ENCODE data around the gene LILRB5.
"Not testable (repeated sequence)": the region's sequence is repeated elsewhere in the genome, so short reads cannot be mapped to it uniquely, and the experiment has no call there.

Gene LILRB5

DNA sequence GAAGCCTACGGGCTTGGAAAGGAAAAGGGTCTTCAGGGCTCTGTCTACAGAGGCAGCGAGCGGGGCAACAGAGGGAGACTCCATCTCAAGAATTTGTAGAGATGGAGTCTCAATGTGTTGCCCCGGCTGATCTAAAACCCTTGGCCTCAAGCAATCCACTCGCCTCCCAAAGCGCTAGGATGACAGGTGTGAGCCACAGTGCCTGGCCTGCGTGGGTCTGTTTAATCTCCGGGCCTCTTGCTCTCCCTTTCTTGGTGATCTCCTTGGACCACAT, 48.4 kb downstream of the LILRB5 start:
- peaks cover 43% of the 10 kb centered on the region for H3K4me1 ChIP-seq (ENCODE audit: insufficient read depth, low read length, severe bottlenecking)
- peaks cover 17% of the 10 kb centered on the region for H3K79me2 ChIP-seq (ENCODE audit: insufficient read depth, low read length)
- H3K27ac ChIP-seq (ENCODE audit: low read depth, low read length, poor library complexity, severe bottlenecking) = no peak overlapping the region
- no peaks in the 10 kb centered on the region for H3K9me3 ChIP-seq (ENCODE audit: low read length)
- H3F3A ChIP-seq (ENCODE audit: insufficient read depth, low read length) = 0 out of 2 replicates have a peak, but pooled peaks cover 6% of the 10 kb centered on the region
- H3K4me2 ChIP-seq (ENCODE audit: low read length) = no peak overlapping the region; the same call in 1 of the 2 replicates
- TF ChIP-seq EZH2 (IDR thresholded peaks at IDR 0.05; ENCODE audit: borderline replicate concordance, low read length) = no peak
- TF ChIP-seq, protein P1, sequence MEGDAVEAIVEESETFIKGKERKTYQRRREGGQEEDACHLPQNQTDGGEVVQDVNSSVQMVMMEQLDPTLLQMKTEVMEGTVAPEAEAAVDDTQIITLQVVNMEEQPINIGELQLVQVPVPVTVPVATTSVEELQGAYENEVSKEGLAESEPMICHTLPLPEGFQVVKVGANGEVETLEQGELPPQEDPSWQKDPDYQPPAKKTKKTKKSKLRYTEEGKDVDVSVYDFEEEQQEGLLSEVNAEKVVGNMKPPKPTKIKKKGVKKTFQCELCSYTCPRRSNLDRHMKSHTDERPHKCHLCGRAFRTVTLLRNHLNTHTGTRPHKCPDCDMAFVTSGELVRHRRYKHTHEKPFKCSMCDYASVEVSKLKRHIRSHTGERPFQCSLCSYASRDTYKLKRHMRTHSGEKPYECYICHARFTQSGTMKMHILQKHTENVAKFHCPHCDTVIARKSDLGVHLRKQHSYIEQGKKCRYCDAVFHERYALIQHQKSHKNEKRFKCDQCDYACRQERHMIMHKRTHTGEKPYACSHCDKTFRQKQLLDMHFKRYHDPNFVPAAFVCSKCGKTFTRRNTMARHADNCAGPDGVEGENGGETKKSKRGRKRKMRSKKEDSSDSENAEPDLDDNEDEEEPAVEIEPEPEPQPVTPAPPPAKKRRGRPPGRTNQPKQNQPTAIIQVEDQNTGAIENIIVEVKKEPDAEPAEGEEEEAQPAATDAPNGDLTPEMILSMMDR (IDR thresholded peaks at IDR 0.05; ENCODE audit: low read length) = no peak
- H3K27me3 ChIP-seq (ENCODE audit: insufficient read depth, low read length) = no peaks in the 10 kb centered on the region
- H3K4me3 ChIP-seq (ENCODE audit: low read depth, low read length, poor library complexity, severe bottlenecking) = no peak overlapping the region
- H3K9ac ChIP-seq (ENCODE audit: low read length) = no peak overlapping the region
- H2AFZ ChIP-seq (ENCODE audit: low read length) = no peak overlapping the region
- H3K36me3 ChIP-seq (ENCODE audit: insufficient read depth, low read length) = peaks cover 90% of the 10 kb centered on the region
- H3K9me2 ChIP-seq (ENCODE audit: low read depth, low read length) = no peaks in the 10 kb centered on the region
- H4K20me1 ChIP-seq (ENCODE audit: insufficient read depth, low read length) = no peaks in the 10 kb centered on the region

DNA sequence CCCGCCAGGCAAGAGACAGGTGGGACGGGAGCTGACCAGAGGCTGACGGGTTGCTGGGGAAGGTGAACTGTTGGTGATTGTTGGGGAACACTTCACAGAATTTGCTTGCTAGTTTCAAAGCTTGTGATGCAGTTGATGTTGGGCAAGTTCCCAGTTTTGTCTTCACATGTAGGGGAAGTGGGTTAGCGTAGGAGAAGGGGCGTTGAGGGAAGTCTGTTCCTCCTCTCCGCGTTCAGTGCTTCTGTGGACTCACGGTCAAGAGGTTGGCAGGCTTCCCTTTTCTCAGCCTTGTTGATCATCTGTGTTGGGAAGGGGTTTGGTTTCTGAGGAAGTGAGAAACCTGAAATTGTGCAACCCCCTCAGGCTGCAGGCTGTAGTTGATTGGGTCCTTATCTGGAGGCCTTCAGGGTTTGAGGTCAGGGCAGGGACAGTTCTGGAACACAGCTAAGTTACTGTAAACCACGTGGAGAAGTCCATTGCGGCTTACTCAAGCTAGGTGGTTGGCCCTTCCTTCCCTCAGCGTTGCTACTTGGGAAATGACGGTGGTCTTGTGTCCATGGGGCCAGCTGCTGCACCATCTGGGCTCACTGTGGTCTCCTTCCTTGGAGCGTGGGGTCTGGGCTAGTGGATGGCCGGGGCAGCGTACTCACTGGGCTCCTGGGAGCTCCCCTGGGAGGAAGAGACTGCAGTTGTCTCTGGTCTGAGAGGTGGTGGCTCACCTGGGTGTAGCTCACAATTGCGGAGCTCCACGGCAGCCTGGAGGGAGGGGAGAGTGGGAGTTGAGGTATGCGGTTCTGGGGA, 48.9 kb downstream of the LILRB5 start:
- Histone ChIP-seq H3K9ac (ENCODE audit: low read length) (no peak overlapping the region), H3K9me3 (ENCODE audit: low read length) (no peaks in the 10 kb centered on the region), H4K20me1 (ENCODE audit: insufficient read depth, low read length) (no peaks in the 10 kb centered on the region), H3K79me2 (ENCODE audit: insufficient read depth, low read length) (peaks cover 20% of the 10 kb centered on the region), H3K36me3 (ENCODE audit: insufficient read depth, low read length) (peaks cover 93% of the 10 kb centered on the region), H2AFZ (ENCODE audit: low read length) (no peak overlapping the region), H3K4me3 (ENCODE audit: low read depth, low read length, poor library complexity, severe bottlenecking) (no peak overlapping the region), H3K27me3 (ENCODE audit: insufficient read depth, low read length) (no peaks in the 10 kb centered on the region), H3K4me2 (ENCODE audit: low read length) (peak overlapping the region; percentile 21; the same call in 1 of the 2 replicates), H3K9me2 (ENCODE audit: low read depth, low read length) (no peaks in the 10 kb centered on the region), H3K27ac (ENCODE audit: low read depth, low read length, poor library complexity, severe bottlenecking) (peak overlapping the region; percentile 64), H3K4me1 (ENCODE audit: insufficient read depth, low read length, severe bottlenecking) (peaks cover 49% of the 10 kb centered on the region), H3F3A (ENCODE audit: insufficient read depth, low read length) (0 out of 2 replicates have a peak, but pooled peaks cover 6% of the 10 kb centered on the region)
- TF ChIP-seq EZH2 (IDR thresholded peaks at IDR 0.05; ENCODE audit: borderline replicate concordance, low read length) = no peak
- TF ChIP-seq, protein P1 (IDR thresholded peaks at IDR 0.05; ENCODE audit: low read length) = no peak

DNA sequence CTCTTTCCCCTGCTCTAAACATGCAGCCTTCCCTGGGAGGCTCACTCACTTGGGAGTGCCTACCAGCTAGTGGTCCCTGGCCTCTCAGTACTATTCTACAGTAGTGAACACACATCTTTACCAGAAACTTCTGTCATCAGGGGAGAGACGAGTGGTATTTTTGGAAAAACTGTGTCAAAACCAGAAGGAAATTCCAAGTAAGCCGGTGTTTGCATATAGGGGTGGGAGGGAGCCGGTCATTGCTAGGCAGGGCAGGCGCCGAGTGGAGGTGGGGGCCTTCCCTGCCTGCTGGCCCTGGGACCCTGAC, 49.4 kb downstream of the LILRB5 start:
- H4K20me1 ChIP-seq (ENCODE audit: insufficient read depth, low read length) = no peaks in the 10 kb centered on the region; the same call in 1 of the 2 replicates
- peak overlapping the region; percentile 21; the same call in 1 of the 2 replicates for H3K4me2 ChIP-seq (ENCODE audit: low read length)
- H3K9me2 ChIP-seq (ENCODE audit: low read depth, low read length) = no peaks in the 10 kb centered on the region
- H3K9me3 ChIP-seq (ENCODE audit: low read length) = no peaks in the 10 kb centered on the region
- H3K9ac ChIP-seq (ENCODE audit: low read length) = no peak overlapping the region
- H3K79me2 ChIP-seq (ENCODE audit: insufficient read depth, low read length) = peaks cover 25% of the 10 kb centered on the region
- H3K4me3 ChIP-seq (ENCODE audit: low read depth, low read length, poor library complexity, severe bottlenecking) = no peak overlapping the region
- H3K27me3 ChIP-seq (ENCODE audit: insufficient read depth, low read length) = no peaks in the 10 kb centered on the region
- H3K27ac ChIP-seq (ENCODE audit: low read depth, low read length, poor library complexity, severe bottlenecking) = peak overlapping the region; percentile 64
- H2AFZ ChIP-seq (ENCODE audit: low read length) = no peak overlapping the region
- H3K36me3 ChIP-seq (ENCODE audit: insufficient read depth, low read length) = peaks cover 93% of the 10 kb centered on the region
- TF ChIP-seq, protein P1 (IDR thresholded peaks at IDR 0.05; ENCODE audit: low read length) = no peak
- no peak for TF ChIP-seq EZH2 (IDR thresholded peaks at IDR 0.05; ENCODE audit: borderline replicate concordance, low read length)
- 0 out of 2 replicates have a peak, but pooled peaks cover 6% of the 10 kb centered on the region for H3F3A ChIP-seq (ENCODE audit: insufficient read depth, low read length)
- H3K4me1 ChIP-seq (ENCODE audit: insufficient read depth, low read length, severe bottlenecking) = peaks cover 54% of the 10 kb centered on the region

DNA sequence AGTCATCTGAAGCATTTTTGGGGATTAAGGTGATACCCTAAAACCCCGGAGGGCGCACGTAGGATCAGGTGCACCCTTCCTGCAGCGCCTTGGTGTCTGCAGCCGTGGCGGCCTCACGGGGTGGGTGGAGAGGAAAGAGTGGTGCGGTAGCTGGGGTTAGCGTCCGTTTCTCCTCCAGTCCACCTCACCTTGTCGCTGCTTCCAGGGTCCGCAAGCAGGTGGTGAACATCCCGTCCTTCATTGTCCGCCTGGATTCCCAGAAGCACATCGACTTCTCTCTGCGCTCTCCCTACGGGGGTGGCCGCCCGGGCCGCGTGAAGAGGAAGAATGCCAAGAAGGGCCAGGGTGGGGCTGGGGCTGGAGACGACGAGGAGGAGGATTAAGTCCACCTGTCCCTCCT, 49.9 kb downstream of the LILRB5 start:
- not testable (repeated sequence) for H3K4me3 ChIP-seq (ENCODE audit: low read depth, low read length, poor library complexity, severe bottlenecking); H3K9ac ChIP-seq (ENCODE audit: low read length); H3K9me2 ChIP-seq (ENCODE audit: low read depth, low read length); H3F3A ChIP-seq (ENCODE audit: insufficient read depth, low read length); H3K27ac ChIP-seq (ENCODE audit: low read depth, low read length, poor library complexity, severe bottlenecking); H3K27me3 ChIP-seq (ENCODE audit: insufficient read depth, low read length); H3K9me3 ChIP-seq (ENCODE audit: low read length); H4K20me1 ChIP-seq (ENCODE audit: insufficient read depth, low read length); H2AFZ ChIP-seq (ENCODE audit: low read length)
- H3K36me3 ChIP-seq (ENCODE audit: insufficient read depth, low read length) = peaks cover 93% of the 10 kb centered on the region
- peak overlapping the region; percentile 22; the same call in 1 of the 2 replicates for H3K4me2 ChIP-seq (ENCODE audit: low read length)
- peaks cover 59% of the 10 kb centered on the region for H3K4me1 ChIP-seq (ENCODE audit: insufficient read depth, low read length, severe bottlenecking)
- H3K79me2 ChIP-seq (ENCODE audit: insufficient read depth, low read length) = peaks cover 30% of the 10 kb centered on the region
